GM12878 (cell line): Measurements from ENCODE around the gene HYOU1. TPM values are rescaled to one million over a fixed set of nuclear protein-coding genes. Genes with fewer than 3 reads are reported as not detected.

Source experiments
- BACH1 ChIP-seq: fragments of 450-650 bp; IDR thresholded peaks from 2 replicates; pipeline ENCODE4 v1.6.1; 2017; ENCODE audit warnings: mild to moderate bottlenecking, borderline replicate concordance
- CHD1 ChIP-seq: IDR thresholded peaks from 2 replicates; pipeline ENCODE4 v1.6.1; 2012; ENCODE audit warnings: low read depth, low read length, improper control_type of control experiment
- CREM ChIP-seq: IDR thresholded peaks from 2 replicates; pipeline ENCODE4 v1.6.1; 2014; ENCODE audit warnings: antibody characterized with exemption, low read depth
- DPF2 ChIP-seq: fragments of 450-650 bp; IDR thresholded peaks from 2 replicates; pipeline ENCODE4 v1.6.1; 2017; ENCODE audit warnings: mild to moderate bottlenecking
- EED ChIP-seq: sonication (generic); IDR thresholded peaks from 2 replicates; pipeline ENCODE4 v1.6.1; 2016; ENCODE audit warnings: antibody characterized with exemption, low read depth
- FOXM1 ChIP-seq: IDR thresholded peaks from 2 replicates; pipeline ENCODE4 v1.6.1; 2012; ENCODE audit warnings: low read depth, mild to moderate bottlenecking, inconsistent platforms, low read length, moderate library complexity
- LARP7 ChIP-seq: fragments of 450-650 bp; IDR thresholded peaks from 2 replicates; pipeline ENCODE4 v1.6.1; 2017; ENCODE audit warnings: mild to moderate bottlenecking
- RAD21 ChIP-seq: IDR thresholded peaks from 2 replicates; pipeline ENCODE4 v1.6.1; 2011; ENCODE audit warnings: mild to moderate bottlenecking, low read depth, low read length, moderate library complexity; ENCODE audit not compliant: insufficient read depth
- RELA ChIP-seq: fragments of 450-650 bp; IDR thresholded peaks from 2 replicates; pipeline ENCODE4 v1.8.0; 2014; ENCODE audit warnings: borderline replicate concordance; ENCODE audit not compliant: partially characterized antibody
- ZNF384 ChIP-seq: IDR thresholded peaks from 2 replicates; pipeline ENCODE4 v1.6.1; 2012; ENCODE audit warnings: low read depth, mild to moderate bottlenecking, low read length, improper control_type of control experiment, borderline replicate concordance
- polyA plus RNA-seq, 11 experiments: library from polyadenylated mRNA; depleted of rRNA in 4 of 11; unstranded in 6 of 11; stranded (reverse) in 5 of 11; fragments of >200 nt; fragmentation: Nextera tagmentation in 4 of 11; fragmentation: Illumina TruSeq in 1 of 11; extraction: Ambion mirVana in 4 of 11; extraction: Trizol in 1 of 11; gene quantifications; 1 replicate in 1 of 11; 2 replicates in 10 of 11; pipeline versions ENCODE4 v1.2.1 to v1.2.3, GENCODE V29; 2011 to 2016; ENCODE audit warnings: inconsistent platforms in 2 of 11, missing spikeins in 2 of 11, low read depth in 1 of 11
- total RNA-seq, 4 experiments: library from RNA; depleted of rRNA in 3 of 4; stranded (reverse); fragments of >200 nt in 3 of 4; fragmentation: Illumina TruSeq in 1 of 4; extraction: Trizol in 1 of 4; gene quantifications; 2 replicates each; pipeline versions ENCODE4 v1.2.1 to v1.2.3, GENCODE V29; 2013 to 2021
- TF ChIP-seq, protein P1 (sequence below): fragments of 450-650 bp; formaldehyde crosslinking; IDR thresholded peaks from 2 replicates; pipeline ENCODE4 v1.4.0; 2020; ENCODE audit warnings: mild to moderate bottlenecking, moderate library complexity
- TF ChIP-seq, protein P2 (sequence below): fragments of 450-650 bp; IDR thresholded peaks from 2 replicates; pipeline ENCODE4 v1.6.1; 2017; ENCODE audit warnings: mild to moderate bottlenecking, moderate library complexity
- TF ChIP-seq, protein P3 (sequence below): IDR thresholded peaks from 2 replicates; pipeline ENCODE4 v1.6.1; 2012; ENCODE audit warnings: improper control_type of control experiment, low read depth, low read length; ENCODE audit not compliant: insufficient replicate concordance
- TF ChIP-seq, protein P4 (sequence below): fragments of 450-650 bp; conservative IDR thresholded peaks from 2 replicates; pipeline ENCODE4 v1.6.1; 2017; ENCODE audit warnings: mild to moderate bottlenecking, moderate library complexity

Gene HYOU1
- total and polyA plus RNA-seq, 10 of the 15 experiments (the other 5 are each of a cell fraction or from before 2014, with no cell fraction given) = 15.4 to 157 (median 109) TPM

DNA sequence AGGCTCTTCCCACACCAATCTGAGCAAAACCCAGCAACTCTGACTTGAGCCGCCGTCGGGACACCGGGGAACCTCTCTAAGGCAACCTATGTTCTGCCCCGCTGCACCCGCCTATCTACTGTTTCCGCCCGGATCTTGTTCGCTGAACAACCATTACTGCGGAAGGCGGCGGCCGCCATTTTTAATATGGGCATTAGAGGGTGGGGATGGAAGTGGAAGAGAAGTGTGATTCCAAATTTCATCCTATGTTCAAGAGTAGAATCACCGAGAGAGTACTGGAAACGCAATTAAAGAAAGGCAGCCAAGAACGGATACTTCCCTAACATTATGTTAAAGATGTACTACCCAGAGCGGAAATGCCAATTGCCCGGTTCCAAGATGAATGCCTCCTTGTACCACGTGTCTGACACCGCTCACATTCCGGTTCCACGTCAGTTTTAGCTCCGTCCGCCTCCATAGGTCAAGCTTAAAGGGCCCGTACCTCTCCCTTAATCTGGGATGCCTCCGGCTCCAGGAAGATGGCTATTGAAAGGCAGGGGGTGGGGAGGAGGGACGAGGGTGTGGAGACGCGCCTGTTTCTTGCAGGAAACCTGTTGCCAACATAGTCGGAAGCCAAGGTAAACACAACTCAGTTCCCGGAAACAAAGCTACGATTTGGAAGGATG, 44.9 kb upstream of the HYOU1 start, which contains the start of gene DPAGT1 (continued):
- TF ChIP-seq, protein P1, sequence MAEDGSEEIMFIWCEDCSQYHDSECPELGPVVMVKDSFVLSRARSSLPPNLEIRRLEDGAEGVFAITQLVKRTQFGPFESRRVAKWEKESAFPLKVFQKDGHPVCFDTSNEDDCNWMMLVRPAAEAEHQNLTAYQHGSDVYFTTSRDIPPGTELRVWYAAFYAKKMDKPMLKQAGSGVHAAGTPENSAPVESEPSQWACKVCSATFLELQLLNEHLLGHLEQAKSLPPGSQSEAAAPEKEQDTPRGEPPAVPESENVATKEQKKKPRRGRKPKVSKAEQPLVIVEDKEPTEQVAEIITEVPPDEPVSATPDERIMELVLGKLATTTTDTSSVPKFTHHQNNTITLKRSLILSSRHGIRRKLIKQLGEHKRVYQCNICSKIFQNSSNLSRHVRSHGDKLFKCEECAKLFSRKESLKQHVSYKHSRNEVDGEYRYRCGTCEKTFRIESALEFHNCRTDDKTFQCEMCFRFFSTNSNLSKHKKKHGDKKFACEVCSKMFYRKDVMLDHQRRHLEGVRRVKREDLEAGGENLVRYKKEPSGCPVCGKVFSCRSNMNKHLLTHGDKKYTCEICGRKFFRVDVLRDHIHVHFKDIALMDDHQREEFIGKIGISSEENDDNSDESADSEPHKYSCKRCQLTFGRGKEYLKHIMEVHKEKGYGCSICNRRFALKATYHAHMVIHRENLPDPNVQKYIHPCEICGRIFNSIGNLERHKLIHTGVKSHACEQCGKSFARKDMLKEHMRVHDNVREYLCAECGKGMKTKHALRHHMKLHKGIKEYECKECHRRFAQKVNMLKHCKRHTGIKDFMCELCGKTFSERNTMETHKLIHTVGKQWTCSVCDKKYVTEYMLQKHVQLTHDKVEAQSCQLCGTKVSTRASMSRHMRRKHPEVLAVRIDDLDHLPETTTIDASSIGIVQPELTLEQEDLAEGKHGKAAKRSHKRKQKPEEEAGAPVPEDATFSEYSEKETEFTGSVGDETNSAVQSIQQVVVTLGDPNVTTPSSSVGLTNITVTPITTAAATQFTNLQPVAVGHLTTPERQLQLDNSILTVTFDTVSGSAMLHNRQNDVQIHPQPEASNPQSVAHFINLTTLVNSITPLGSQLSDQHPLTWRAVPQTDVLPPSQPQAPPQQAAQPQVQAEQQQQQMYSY (CRISPR knock-in tag) = no peak
- TF ChIP-seq DPF2 (no peak), FOXM1 (no peak), CREM (peak; percentile 88), RELA (no peak), LARP7 (0 out of 2 replicates have a peak, but pooled peaks have one; percentile 33), BACH1 (no peak), EED (peak; percentile 69; the same call in 1 of the 2 replicates), RAD21 (no peak), CHD1 (no peak), ZNF384 (no peak)
- TF ChIP-seq, protein P2, sequence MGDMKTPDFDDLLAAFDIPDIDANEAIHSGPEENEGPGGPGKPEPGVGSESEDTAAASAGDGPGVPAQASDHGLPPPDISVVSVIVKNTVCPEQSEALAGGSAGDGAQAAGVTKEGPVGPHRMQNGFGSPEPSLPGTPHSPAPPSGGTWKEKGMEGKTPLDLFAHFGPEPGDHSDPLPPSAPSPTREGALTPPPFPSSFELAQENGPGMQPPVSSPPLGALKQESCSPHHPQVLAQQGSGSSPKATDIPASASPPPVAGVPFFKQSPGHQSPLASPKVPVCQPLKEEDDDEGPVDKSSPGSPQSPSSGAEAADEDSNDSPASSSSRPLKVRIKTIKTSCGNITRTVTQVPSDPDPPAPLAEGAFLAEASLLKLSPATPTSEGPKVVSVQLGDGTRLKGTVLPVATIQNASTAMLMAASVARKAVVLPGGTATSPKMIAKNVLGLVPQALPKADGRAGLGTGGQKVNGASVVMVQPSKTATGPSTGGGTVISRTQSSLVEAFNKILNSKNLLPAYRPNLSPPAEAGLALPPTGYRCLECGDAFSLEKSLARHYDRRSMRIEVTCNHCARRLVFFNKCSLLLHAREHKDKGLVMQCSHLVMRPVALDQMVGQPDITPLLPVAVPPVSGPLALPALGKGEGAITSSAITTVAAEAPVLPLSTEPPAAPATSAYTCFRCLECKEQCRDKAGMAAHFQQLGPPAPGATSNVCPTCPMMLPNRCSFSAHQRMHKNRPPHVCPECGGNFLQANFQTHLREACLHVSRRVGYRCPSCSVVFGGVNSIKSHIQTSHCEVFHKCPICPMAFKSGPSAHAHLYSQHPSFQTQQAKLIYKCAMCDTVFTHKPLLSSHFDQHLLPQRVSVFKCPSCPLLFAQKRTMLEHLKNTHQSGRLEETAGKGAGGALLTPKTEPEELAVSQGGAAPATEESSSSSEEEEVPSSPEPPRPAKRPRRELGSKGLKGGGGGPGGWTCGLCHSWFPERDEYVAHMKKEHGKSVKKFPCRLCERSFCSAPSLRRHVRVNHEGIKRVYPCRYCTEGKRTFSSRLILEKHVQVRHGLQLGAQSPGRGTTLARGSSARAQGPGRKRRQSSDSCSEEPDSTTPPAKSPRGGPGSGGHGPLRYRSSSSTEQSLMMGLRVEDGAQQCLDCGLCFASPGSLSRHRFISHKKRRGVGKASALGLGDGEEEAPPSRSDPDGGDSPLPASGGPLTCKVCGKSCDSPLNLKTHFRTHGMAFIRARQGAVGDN = no peak
- TF ChIP-seq, protein P3, sequence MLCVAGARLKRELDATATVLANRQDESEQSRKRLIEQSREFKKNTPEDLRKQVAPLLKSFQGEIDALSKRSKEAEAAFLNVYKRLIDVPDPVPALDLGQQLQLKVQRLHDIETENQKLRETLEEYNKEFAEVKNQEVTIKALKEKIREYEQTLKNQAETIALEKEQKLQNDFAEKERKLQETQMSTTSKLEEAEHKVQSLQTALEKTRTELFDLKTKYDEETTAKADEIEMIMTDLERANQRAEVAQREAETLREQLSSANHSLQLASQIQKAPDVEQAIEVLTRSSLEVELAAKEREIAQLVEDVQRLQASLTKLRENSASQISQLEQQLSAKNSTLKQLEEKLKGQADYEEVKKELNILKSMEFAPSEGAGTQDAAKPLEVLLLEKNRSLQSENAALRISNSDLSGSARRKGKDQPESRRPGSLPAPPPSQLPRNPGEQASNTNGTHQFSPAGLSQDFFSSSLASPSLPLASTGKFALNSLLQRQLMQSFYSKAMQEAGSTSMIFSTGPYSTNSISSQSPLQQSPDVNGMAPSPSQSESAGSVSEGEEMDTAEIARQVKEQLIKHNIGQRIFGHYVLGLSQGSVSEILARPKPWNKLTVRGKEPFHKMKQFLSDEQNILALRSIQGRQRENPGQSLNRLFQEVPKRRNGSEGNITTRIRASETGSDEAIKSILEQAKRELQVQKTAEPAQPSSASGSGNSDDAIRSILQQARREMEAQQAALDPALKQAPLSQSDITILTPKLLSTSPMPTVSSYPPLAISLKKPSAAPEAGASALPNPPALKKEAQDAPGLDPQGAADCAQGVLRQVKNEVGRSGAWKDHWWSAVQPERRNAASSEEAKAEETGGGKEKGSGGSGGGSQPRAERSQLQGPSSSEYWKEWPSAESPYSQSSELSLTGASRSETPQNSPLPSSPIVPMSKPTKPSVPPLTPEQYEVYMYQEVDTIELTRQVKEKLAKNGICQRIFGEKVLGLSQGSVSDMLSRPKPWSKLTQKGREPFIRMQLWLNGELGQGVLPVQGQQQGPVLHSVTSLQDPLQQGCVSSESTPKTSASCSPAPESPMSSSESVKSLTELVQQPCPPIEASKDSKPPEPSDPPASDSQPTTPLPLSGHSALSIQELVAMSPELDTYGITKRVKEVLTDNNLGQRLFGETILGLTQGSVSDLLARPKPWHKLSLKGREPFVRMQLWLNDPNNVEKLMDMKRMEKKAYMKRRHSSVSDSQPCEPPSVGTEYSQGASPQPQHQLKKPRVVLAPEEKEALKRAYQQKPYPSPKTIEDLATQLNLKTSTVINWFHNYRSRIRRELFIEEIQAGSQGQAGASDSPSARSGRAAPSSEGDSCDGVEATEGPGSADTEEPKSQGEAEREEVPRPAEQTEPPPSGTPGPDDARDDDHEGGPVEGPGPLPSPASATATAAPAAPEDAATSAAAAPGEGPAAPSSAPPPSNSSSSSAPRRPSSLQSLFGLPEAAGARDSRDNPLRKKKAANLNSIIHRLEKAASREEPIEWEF = no peak
- TF ChIP-seq, protein P4, sequence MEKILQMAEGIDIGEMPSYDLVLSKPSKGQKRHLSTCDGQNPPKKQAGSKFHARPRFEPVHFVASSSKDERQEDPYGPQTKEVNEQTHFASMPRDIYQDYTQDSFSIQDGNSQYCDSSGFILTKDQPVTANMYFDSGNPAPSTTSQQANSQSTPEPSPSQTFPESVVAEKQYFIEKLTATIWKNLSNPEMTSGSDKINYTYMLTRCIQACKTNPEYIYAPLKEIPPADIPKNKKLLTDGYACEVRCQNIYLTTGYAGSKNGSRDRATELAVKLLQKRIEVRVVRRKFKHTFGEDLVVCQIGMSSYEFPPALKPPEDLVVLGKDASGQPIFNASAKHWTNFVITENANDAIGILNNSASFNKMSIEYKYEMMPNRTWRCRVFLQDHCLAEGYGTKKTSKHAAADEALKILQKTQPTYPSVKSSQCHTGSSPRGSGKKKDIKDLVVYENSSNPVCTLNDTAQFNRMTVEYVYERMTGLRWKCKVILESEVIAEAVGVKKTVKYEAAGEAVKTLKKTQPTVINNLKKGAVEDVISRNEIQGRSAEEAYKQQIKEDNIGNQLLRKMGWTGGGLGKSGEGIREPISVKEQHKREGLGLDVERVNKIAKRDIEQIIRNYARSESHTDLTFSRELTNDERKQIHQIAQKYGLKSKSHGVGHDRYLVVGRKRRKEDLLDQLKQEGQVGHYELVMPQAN = peak; percentile 36
